DMS114 treated with DMSO at 0.1 percent for 48 hours (cell line): ENCODE data around the gene REG3A.

Experiments
- DNase-seq: peaks from one replicate; lab custom pipeline; 2025; ENCODE audit not compliant: unreplicated experiment; lab: John Stamatoyannopoulos, UW

The REG3A gene

DNA sequence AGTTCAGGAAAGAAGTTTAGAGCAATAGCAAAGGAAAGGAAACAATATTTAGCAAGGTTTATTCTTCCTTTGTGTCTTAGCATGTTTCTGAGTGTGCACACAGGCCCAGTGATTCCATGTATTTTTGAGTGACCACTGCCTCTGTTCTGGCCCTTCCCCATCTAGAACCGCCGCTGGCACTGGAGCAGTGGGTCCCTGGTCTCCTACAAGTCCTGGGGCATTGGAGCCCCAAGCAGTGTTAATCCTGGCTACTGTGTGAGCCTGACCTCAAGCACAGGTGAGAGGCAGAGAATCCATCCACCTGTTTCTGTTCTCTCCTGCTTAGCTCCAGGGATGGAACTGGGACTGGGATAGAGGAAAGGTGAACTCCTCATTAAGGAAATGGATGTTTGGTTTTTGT is 36.9 kb downstream of the REG3A start:
- DNase-seq: no peak

DNA sequence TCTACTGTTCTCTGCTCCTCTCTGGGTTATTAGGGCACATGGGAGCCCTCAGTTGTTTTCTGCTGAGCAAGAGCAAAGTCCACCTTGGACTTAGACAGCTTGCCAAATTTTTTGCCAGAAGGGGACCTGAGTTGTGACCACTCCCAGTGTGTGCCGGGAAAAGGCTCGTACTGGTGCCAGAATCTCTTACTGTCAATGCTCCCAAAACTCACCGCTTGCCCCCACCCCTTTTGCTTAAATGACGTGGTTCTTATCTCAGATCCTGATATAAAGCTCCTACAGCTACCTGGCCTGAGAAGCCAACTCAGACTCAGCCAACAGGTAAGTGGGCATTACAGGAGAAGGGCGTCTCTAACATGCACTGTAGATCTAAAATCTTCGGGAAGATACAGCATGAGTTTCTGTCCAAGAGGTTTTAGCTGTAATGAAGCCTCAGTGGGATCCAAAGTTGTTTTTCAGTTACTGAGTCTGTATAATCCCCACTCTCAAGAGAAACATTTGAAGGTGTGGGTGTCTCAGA is 39.3 kb downstream of the REG3A start, which contains the start of gene REG1A:
Gene REG1A (plus strand): TSS at position 295 of the 520 bp plus-strand sequence. CDS start 374 bp downstream, outside the sequence.
- no peak for DNase-seq

DNA sequence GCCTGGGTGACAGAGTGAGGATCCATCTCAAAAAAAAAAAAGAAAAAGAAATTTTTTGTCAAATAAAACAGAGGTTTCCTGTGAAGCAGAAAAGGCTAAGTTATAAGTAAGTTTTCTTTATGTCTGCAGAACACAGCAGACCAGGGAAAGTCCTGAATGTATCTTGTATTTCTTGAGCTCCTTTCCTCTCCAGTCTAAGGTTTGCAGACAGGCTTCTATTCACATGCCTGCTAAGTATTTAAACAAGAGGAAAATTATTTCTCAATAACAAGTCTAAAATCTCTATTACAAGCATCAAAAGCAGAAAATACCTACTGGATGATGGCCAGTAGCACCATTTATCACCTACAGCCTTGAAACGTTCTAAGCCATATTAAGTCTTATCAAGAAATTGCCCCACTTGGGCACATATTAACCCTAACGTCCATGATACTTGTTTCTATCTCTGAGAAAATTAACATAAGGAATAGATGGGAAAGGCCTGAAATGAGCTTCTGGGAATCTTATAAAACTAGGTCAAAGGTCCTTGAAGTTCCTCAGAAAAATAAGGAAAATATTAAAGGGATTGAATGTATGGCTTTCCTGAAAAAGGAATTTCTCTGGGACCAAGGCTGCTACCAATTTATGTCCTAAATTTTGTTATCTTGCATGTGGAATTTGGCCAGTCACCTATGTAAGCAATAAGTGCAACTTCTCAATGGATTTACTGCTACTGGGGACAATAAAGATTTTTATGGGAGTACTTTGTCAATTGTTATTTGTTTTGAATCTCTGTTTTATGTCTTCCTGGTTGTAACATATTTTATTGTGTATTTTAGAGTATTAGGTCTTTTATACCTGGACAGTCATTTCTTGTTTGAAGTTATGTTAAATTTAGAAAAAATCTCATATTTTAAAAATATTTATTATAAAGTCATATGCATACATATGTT is 42.3 kb downstream of the REG3A start:
- DNase-seq: no peak

DNA sequence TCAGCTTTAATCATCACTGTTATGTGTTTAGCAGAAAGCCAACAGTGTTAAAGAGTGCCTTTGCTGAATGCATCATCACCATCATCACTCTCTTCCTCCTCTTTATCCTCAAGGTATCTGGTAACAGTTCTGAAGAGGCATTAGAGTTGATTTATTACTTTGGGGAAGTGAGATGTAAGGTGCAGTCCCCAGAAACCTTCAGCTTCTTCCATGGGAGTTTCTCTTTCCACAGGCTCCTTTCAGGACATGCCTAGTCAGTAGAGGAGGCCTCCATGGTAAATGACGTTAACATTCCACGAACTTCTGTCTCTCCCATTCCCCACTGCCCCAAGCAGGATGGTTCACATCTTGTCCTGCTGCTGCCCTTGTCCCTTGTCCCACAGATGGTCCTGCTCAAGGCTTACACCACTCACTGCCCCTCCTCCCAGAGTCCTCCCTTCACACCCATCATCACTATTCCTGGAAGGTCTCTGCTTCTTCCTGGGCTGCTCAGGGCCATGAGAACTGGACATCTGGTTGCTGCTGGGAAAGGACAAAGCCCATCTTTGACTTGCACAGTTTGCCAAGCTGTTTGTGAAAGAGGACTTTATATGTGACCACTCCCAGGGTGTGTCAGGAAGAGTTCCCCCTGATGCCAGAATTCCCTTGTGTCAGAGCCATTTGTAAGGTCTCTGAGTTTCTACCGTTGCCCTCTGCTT is 44.6 kb downstream of the REG3A start:
- DNase-seq: no peak

DNA sequence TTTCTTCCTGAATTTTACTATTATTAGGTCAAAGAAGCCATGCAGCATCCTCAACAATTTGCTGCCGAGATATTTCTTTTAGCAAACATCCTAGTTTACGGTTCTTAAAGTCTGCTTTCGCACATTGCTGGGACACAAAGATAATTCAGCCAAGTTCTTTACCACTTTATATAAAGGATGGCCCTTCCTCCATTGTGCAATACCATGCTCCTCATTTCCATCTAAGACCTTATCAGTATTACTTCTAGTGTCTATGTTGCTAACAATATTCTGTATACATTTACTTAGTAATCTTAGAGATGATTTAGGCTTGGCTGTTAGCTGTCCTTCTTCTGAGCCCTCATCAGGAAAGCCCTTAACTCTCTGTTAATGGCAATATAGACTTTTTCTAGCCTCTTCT is 47.3 kb downstream of the REG3A start:
- no peak for DNase-seq
